Astrocyte (in vitro differentiated cells and primary cell): ENCODE measurements around the gene SLC25A41.

Experiments used
- CTCF ChIP-seq: IDR thresholded peaks from 2 replicates; pipeline ENCODE4 v1.5.1; 2011; ENCODE audit warnings: low read depth, mild to moderate bottlenecking, inconsistent platforms, low read length, moderate library complexity; ENCODE audit not compliant: insufficient read depth
- EZH2 ChIP-seq: IDR thresholded peaks from 2 replicates; pipeline ENCODE4 v1.6.1; 2012; ENCODE audit warnings: mild to moderate bottlenecking, low read length, inconsistent platforms; ENCODE audit not compliant: insufficient read depth

DNA sequence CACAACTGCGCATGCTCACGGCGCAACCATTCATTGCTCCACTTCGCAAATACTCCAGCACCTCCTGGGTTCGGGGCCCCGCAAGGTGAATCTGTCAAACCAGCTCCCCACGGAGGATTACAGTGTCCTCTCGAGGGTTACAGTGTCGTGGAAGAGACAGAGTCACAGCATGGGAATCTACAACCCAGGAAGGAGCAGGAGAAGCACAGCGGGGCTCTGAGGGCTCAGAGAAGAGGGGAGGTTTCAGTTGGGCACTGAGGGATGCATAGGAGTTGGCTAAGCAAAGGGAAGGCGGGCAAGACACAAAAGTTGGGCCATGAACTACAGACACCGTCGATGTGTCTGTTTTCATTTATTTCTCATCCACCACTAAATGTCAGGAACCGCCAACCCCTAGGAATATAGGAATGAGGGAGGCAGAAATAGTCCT is 39.6 kb downstream of the SLC25A41 start:
- TF ChIP-seq CTCF (no peak), EZH2 (no peak)
